ENCODE measurements around the gene SMURF1.
"Not testable (repeated sequence)": the region's sequence is repeated elsewhere in the genome, so short reads cannot be mapped to it uniquely, and the experiment has no call there.

Gene SMURF1

DNA sequence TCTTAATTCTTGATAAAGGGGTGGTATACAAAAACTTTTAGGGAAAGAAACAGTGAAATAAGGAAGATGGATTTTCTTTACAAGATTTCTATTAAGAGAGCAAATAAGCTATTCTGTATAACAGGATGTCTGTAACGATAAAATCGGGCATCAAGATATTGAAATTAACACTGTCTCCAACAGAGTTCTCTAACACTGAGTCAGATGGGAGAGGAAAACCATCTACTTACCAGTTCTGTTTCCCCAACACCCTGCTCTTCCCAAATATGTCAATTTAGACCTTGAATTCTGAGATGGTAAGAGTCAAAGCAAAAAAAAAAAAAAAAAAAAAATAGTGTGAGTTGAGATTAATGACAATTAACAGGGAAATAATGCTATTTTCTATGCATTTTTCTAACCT is 23.0 kb downstream of the SMURF1 start:
- no peak for DNase-seq

GRCh38 chr7:99120501-99120900 is 23.4 kb downstream of the SMURF1 start:
- DNase-seq = no peak

GRCh38 chr7:99118077-99118476 is 25.8 kb downstream of the SMURF1 start:
- no peak for DNase-seq

- no peak for DNase-seq
Measured at GRCh38 chr7:99116144-99116543, 27.8 kb downstream of the SMURF1 start.

- DNase-seq = no peak
Measured at GRCh38 chr7:99115379-99115778, 28.5 kb downstream of the SMURF1 start.

DNA sequence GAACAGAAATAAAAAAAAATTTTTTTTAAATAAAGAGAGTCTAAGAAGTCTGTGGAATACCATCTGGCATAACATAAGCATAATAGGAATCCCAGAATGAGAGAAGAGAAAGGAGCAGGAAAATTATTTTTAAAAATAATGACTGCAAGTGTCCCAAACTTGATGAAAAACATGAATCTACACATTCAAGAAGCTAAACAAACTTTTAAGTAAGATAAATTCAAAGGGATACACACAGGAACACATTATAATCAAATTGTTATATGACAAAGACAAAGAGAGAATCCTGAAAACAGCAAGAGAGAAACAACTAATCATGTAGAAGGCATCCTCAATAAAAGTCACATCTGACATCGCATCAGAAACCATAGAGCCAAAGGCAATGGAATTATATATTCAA is 30.9 kb downstream of the SMURF1 start:
- DNase-seq = no peak

DNA sequence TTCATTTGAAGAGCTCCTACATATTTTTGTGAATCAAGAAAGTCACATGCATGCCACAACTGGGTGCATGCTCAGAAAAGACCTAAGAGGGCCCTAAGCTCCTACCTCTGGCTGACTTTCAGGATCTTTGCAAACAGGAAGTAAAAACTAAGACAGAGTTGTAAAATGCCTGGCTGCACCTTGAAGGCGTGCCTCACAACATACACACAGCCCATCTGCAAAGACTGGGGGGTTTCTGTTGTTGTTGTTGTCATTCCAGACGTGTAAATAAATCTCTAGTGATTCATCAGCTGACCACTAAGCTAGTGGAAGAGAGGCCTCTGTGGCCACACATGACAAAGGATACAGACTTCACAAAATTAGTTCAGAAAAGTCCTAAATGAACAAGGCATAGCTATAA is 31.8 kb downstream of the SMURF1 start:
- peak in 1 of 2 experiments; percentile 23 for DNase-seq

GRCh38 chr7:99111591-99111990 is 32.3 kb downstream of the SMURF1 start:
- DNase-seq = no peak

DNA sequence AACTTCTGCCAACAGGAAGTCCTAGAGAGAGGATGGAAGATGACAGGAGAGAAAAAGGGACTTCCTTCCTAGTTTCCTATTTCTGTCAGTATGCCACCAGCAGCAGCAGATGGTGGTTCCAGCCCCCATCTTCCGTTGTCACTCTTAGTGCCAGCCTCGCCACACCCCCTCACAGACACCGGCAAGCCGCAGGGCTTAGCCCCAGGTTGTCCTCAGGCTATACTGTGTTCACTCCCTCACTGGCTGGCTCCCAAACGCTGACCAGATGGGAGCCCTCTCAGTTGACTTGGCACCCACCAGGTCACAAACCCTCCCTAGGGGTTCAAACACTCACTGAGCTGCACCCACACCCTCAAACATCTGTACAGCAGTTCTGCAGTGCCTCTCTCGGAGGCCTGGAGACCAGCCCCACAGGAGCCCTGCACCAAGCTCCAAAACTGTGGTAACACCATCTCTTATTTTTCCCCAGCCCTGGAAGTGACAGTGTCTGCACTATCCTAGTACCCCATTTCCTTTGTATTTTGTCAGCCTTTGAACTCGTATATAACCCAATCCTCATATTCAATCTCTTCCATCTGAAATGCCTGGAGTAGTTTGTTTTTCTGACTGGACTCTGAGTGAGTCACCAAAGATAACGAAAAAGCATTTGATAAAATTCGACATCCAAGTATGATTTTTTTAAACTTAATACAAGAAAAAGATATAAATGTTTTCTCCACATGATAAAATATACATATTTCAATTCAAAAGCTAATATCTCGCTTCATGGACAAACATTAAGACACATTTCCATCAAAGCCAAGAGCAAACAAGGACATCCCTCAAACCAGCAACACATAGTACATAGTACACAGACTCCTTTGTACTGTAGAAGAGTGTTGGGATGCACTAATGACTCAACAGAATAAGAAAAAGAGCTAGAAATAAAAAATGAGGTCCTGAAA is 34.5 kb downstream of the SMURF1 start:
- peak in 1 of 2 experiments; percentile 37 for DNase-seq

DNA sequence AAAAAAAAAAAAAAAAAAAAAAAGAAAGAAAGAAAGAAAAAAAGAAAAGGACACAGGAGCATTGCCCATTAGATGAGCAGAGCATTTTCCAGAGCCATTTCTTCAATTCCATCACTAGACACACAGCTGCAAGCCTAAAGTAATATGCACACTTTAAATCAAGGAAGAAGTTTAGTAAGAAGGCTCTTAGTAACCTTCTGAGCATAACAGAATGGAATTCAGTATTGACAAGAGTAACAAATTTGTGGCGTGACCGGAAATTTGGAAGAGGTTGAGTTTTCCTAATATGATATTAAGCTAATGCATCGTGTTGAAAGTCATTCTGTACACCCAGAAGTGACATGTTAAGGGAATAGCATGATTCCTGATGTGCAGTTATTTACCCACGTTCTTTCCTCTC is 35.3 kb downstream of the SMURF1 start:
- no peak for DNase-seq

GRCh38 chr7:99106821-99107241 is 37.1 kb downstream of the SMURF1 start:
- peak in 1 of 2 experiments; percentile 21 for DNase-seq

- no peak for DNase-seq
Measured at GRCh38 chr7:99106411-99106810, 37.5 kb downstream of the SMURF1 start.

DNA sequence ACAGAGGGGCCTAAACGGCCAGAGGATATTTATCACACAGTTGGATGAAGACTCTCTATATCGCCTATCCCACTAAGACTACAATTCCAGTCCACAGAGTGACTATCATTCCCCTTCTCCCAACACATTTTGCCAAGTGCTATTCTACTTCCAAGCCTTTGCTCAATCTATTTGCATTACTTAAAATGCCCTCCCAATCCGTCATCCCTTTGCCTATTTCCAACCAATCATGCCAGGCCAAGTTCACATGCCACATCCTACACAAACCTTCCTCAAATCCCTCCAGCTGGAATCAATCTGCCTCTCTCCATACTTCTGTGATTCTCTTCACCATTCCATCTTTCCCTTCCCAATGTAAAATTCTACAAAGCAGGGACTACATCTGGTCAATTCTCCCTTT is 38.2 kb downstream of the SMURF1 start:
- no peak for DNase-seq

DNA sequence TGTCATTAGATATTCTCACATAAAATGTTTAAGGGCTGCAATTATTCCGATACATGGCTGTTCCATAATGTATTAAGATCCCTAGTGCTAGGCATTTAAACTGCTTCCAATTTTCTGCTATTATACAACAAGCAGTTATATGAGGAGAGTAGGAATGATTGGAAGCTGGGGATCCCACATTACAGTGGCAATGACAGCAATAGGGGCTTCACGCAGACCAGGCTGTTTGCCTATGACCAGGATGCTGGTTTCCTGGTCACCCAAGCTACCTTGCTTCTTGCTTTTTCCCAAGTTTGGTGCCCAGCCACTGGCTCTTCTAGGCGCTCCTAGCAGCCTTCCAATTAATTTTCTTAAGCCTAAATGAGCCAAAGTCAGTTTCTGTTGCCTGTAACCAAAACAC is 39.3 kb downstream of the SMURF1 start:
- no peak for DNase-seq

GRCh38 chr7:99103836-99104235 is 40.1 kb downstream of the SMURF1 start:
- DNase-seq = not testable (repeated sequence)

DNA sequence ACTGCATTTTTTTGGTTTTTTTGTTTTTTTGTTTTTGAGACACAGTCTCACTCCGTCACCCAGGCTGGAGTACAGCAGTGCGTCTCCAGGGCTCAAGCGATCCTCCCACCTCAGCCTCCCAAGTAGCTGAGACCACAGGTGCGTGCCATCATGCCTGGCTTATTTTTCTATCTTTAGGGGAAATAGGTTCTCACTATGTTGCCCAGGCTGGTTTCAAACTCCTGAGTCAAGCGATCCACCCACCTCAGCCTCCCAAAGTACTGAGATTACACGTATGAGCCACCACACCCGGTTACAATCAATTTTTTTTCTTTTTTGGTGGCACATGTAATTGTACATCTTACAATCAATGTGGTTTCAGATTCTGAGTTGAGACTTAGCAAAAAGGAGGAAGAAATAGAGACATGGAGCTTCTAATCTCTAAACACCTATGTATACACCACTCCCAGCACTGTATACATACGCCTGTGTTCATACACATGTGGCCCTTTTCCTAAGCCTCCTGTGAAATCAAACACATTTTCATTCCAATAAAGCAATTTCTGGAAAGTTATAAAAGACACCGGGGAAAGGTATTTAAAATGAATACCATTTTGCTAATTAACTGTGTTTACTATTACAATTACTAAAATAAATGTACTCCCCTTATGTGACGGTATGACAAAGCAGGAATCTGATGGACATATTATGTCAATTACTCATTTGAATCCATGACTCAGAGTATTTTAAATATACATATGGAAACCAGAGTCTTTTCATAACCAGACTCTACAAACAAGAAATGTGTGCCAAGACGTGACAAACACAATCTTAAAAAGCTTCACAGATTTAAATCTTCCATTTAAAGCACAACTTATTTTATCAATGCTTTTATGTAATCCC is 40.9 kb downstream of the SMURF1 start:
- peak in 1 of 2 experiments; percentile 72 for DNase-seq

DNA sequence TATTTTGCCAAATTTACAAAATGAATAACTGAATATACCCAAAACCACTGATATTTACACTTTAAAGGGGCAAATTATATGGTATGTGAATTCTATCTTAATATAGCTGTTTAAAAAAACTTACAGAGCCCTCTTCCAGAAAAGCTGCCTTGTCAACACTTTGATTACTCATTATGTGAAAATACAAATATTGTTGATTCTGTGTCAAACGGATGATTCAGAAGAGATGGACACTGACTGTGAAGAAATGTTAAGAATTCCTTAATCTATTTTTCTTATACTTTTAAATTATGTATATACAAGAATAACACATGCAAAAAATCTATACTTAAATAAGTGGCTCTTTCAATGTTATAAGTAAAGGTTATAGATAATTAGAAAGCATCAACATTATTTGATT is 41.5 kb downstream of the SMURF1 start:
- no peak for DNase-seq

DNA sequence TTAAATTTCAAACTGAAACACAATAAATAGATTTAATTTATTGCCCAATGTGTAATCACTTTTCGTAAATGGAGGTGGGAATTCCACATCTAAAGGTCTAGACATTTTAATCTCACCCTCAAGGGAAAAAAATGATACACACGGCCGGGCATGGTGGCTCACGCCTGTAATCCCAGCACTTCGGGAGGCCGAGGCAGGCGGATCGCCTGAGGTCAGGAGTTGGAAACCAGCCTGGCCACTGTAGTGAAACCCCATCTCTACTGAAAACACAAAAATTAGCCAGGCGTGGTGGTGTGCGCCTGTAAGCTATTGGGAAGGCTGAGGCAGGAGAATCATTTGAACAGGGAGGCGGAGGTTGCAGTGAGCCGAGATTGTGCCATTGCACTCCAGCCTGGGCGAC is 42.4 kb downstream of the SMURF1 start:
- DNase-seq = not testable (repeated sequence)

- no peak for DNase-seq
Measured at GRCh38 chr7:99099499-99100077, 44.3 kb downstream of the SMURF1 start.

DNA sequence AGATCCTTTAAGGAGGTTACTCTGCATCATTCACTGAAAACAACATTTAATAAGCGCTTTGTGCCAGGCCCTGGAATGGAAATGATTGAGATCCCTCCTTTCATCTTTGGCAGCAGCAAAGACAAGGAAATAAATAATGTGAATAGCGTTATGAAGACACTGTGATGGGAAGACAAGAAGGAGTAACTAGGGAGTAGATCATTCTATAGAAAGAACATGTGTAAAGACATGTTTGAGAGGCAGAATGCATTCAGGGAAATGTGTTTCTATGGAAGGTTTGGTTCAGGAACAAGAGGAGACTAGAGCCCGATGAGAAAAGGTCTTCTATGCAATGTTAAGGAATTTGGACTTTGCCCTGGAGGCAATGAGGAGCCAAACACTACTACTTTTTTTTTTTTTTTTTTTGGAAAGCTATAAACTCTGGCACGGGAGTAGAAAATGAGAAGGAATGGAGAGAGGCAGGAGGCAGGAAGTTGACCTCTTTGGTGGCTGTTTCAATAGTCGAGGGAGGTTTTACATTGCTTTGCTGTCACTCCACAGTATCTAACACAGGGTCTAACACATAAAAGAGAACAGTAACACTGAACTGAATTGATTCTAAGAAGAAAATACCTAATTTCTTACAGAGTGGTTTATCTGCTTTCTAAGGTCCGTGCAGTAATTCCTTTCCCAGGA is 44.9 kb downstream of the SMURF1 start:
- DNase-seq = no peak

GRCh38 chr7:99098286-99098823 is 45.6 kb downstream of the SMURF1 start:
- DNase-seq = no peak

DNA sequence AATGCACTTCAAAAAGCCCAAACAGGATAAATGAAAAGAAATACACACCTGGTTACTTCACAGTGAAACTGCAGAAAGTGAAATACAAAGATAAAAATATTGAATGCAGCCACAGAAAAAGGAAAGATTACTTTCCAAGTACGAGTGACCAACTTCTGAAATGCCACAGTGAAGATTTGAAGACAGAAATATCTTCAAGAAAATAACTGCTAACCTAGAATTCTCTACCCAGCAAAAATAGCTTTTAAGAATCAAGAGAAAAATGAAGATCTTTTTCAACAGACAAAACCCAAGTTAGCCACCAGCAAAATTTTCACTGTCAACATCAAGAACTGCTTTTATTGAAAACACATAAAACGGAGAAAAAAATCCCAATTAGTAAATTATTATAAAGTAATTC is 46.2 kb downstream of the SMURF1 start:
- no peak for DNase-seq

Data from SW 1271 (cell line).